GM12878 (cell line): ENCODE results near the gene CD164. TPM values are rescaled to one million over a fixed set of nuclear protein-coding genes. Genes with fewer than 3 reads are reported as not detected.

Source experiments
- ATAC-seq: fragments of 200-7000 bp; cut with Tn5 transposase; 3 replicates; pipeline ENCODE4 v1.9.1; 2020; ENCODE audit warnings: mild to moderate bottlenecking, moderate library complexity
- BruUV-seq: library from RNA; stranded (reverse); fragments of 400-500 nt; replicated peaks from 2 replicates; lab custom pipeline; 2021; lab: Mats Ljungman, UMichigan
- CTCF ChIA-PET: fragments of 300-600 bp; sonication (Branson Sonifier 250); formaldehyde crosslinking; extraction: SDS; loops from one replicate; lab custom pipeline; 2021; ENCODE audit warnings: inconsistent platforms; lab: Yijun Ruan, JAX
- POLR2A ChIA-PET: fragments of 350-600 bp; formaldehyde crosslinking; extraction: SDS; loops from one replicate; lab custom pipeline; 2021; ENCODE audit warnings: inconsistent platforms; lab: Charles Lee
- RAD21 ChIA-PET: fragments of 300-600 bp; sonication (Branson Sonifier 250); formaldehyde crosslinking; loops from one replicate; lab custom pipeline; 2023; ENCODE audit warnings: antibody characterized with exemption; ENCODE audit not compliant: unreplicated experiment; lab: Charles Lee
- SMC1A ChIA-PET: fragments of 300-600 bp; sonication (Branson Sonifier 250); formaldehyde crosslinking; loops from one replicate; lab custom pipeline; 2023; ENCODE audit not compliant: unreplicated experiment, uncharacterized antibody; lab: Charles Lee
- DNase-seq: peaks from one replicate; pipeline ENCODE4 v3.0.0-alpha.2; 2011; ENCODE audit warnings: low read depth, low spot score
- FAIRE-seq: peaks from 3 replicates; lab custom pipeline; 2011; peaks lifted over from hg19 to GRCh38; lab: Jason Lieb, UNC
- H2AFZ ChIP-seq: 2 replicates; pipeline ENCODE4 v1.6.0; 2011; ENCODE audit warnings: low read depth, low read length, control low read depth; ENCODE audit not compliant: control insufficient read depth
- H3K27ac ChIP-seq: 2 replicates; pipeline ENCODE4 v1.5.1; 2011; ENCODE audit warnings: control low read depth; ENCODE audit not compliant: control insufficient read depth, insufficient read depth
- H3K27me3 ChIP-seq, 2 experiments: replicated peaks in 1 of 2; 2 replicates each; pipeline versions ENCODE4 v1.6.0 to v1.6.1; 2011; ENCODE audit warnings: low read length in 1 of 2; ENCODE audit not compliant: control insufficient read depth in 2 of 2, insufficient read depth in 2 of 2
- H3K36me3 ChIP-seq, 2 experiments: 2 replicates each; pipeline ENCODE4 v1.5.1; 2011; ENCODE audit warnings: low read length in 1 of 2; ENCODE audit not compliant: control insufficient read depth in 2 of 2, insufficient read depth in 2 of 2
- H3K4me1 ChIP-seq: 2 replicates; pipeline ENCODE4 v1.6.1; 2011; ENCODE audit warnings: mild to moderate bottlenecking, low read length, moderate library complexity, mixed read lengths; ENCODE audit not compliant: control insufficient read depth, insufficient read depth
- H3K4me2 ChIP-seq: 2 replicates; pipeline ENCODE4 v1.6.0; 2011; ENCODE audit warnings: control low read depth; ENCODE audit not compliant: control insufficient read depth, insufficient read depth
- H3K4me3 ChIP-seq: fragments of 200-600 bp; sonication (generic); 2 replicates; pipeline ENCODE4 v1.5.1; 2016
- H3K79me2 ChIP-seq: 2 replicates; pipeline ENCODE4 v1.6.0; 2011; ENCODE audit warnings: low read length; ENCODE audit not compliant: control insufficient read depth, insufficient read depth
- H3K9ac ChIP-seq: 2 replicates; pipeline ENCODE4 v1.8.0; 2011; ENCODE audit warnings: low read length, control low read depth, mixed read lengths; ENCODE audit not compliant: control insufficient read depth, insufficient read depth
- H3K9me3 ChIP-seq: replicated peaks from 3 replicates; pipeline ENCODE4 v1.5.1; 2011; ENCODE audit warnings: mild to moderate bottlenecking, low read length; ENCODE audit not compliant: control insufficient read depth, insufficient read depth
- H4K20me1 ChIP-seq: 2 replicates; pipeline ENCODE4 v1.6.0; 2011; ENCODE audit not compliant: control insufficient read depth, insufficient read depth
- GABPA ChIP-seq: IDR thresholded peaks from 2 replicates; pipeline ENCODE4 v1.6.1; 2014; ENCODE audit warnings: antibody characterized with exemption, low read depth, mild to moderate bottlenecking, inconsistent platforms
- NFIC ChIP-seq: IDR thresholded peaks from 2 replicates; pipeline ENCODE4 v1.6.1; 2012; ENCODE audit warnings: low read depth, mild to moderate bottlenecking, inconsistent platforms, low read length, moderate library complexity
- NR2F1 ChIP-seq: fragments of 450-650 bp; conservative IDR thresholded peaks from 2 replicates; pipeline ENCODE4 v1.6.1; 2017; ENCODE audit warnings: mild to moderate bottlenecking
- PML ChIP-seq: IDR thresholded peaks from 2 replicates; pipeline ENCODE4 v1.6.1; 2012; ENCODE audit warnings: low read length, inconsistent platforms
- POU2F2 ChIP-seq: IDR thresholded peaks from 3 replicates; pipeline ENCODE4 v1.6.1; 2011; ENCODE audit warnings: low read depth, mild to moderate bottlenecking, low read length, borderline replicate concordance
- RB1 ChIP-seq: fragments of 450-650 bp; formaldehyde crosslinking; IDR thresholded peaks from 2 replicates; pipeline ENCODE4 v1.6.1; 2017; ENCODE audit warnings: mild to moderate bottlenecking, borderline replicate concordance
- RFX5 ChIP-seq: IDR thresholded peaks from 2 replicates; pipeline ENCODE4 v1.6.1; 2011; ENCODE audit warnings: low read depth, low read length, improper control_type of control experiment
- SIN3A ChIP-seq: IDR thresholded peaks from 2 replicates; pipeline ENCODE4 v1.6.1; 2012; ENCODE audit warnings: low read depth, low read length, improper control_type of control experiment
- WRNIP1 ChIP-seq: IDR thresholded peaks from 2 replicates; pipeline ENCODE4 v1.6.1; 2011; ENCODE audit warnings: low read depth, low read length, improper control_type of control experiment, borderline replicate concordance
- YBX1 ChIP-seq: fragments of 450-650 bp; IDR thresholded peaks from 2 replicates; pipeline ENCODE4 v1.6.1; 2016; ENCODE audit warnings: antibody characterized with exemption
- ZSCAN29 ChIP-seq: fragments of 450-650 bp; IDR thresholded peaks from 2 replicates; pipeline ENCODE4 v1.6.1; 2017; ENCODE audit warnings: mild to moderate bottlenecking, moderate library complexity
- WGBS: methylation state at CpG from one replicate; pipeline ENCODE4 v1.1.6; 2016; ENCODE audit warnings: low lambda C conversion rate; ENCODE audit not compliant: insufficient replicate concordance, insufficient coverage; ENCODE audit errors: missing lambda C conversion rate; 5-methylcytosine and 5-hydroxymethylcytosine counted together
- in situ Hi-C: fragments of 300-500 bp; cut with MboI; formaldehyde crosslinking; loops from 9 replicates; pipeline ENCODE4 v1.14.3; 2018; ENCODE audit warnings: mixed read lengths
- intact Hi-C: fragments of 100-400 bp; cut with micrococcal nuclease; formaldehyde crosslinking; loops from one replicate; pipeline ENCODE4 v1.14.2; 2022; ENCODE audit not compliant: unreplicated experiment
- polyA plus RNA-seq, 11 experiments: library from polyadenylated mRNA; depleted of rRNA in 4 of 11; unstranded in 6 of 11; stranded (reverse) in 5 of 11; fragments of >200 nt; fragmentation: Nextera tagmentation in 4 of 11; fragmentation: Illumina TruSeq in 1 of 11; extraction: Ambion mirVana in 4 of 11; extraction: Trizol in 1 of 11; gene quantifications; 1 replicate in 1 of 11; 2 replicates in 10 of 11; pipeline versions ENCODE4 v1.2.1 to v1.2.3, GENCODE V29; 2011 to 2016; ENCODE audit warnings: inconsistent platforms in 2 of 11, missing spikeins in 2 of 11, low read depth in 1 of 11
- total RNA-seq, 4 experiments: library from RNA; depleted of rRNA in 3 of 4; stranded (reverse); fragments of >200 nt in 3 of 4; fragmentation: Illumina TruSeq in 1 of 4; extraction: Trizol in 1 of 4; gene quantifications; 2 replicates each; pipeline versions ENCODE4 v1.2.1 to v1.2.3, GENCODE V29; 2013 to 2021
- TF ChIP-seq, protein P1 (sequence below): fragments of 450-650 bp; conservative IDR thresholded peaks from 2 replicates; pipeline ENCODE4 v1.6.1; 2017; ENCODE audit warnings: mild to moderate bottlenecking, moderate library complexity
- TF ChIP-seq, protein P2 (sequence below): fragments of 450-650 bp; IDR thresholded peaks from 2 replicates; pipeline ENCODE4 v1.6.1; 2016; ENCODE audit warnings: mild to moderate bottlenecking
- TF ChIP-seq, protein P3 (sequence below): fragments of 150-350 bp; IDR thresholded peaks from 2 replicates; pipeline ENCODE4 v1.6.1; 2016; ENCODE audit warnings: low read depth, low read length
- TF ChIP-seq, protein P4 (sequence below): IDR thresholded peaks from 2 replicates; pipeline ENCODE4 v1.6.1; 2012; ENCODE audit warnings: low read depth, low read length, improper control_type of control experiment
- TF ChIP-seq, protein P5 (sequence below): IDR thresholded peaks from 2 replicates; pipeline ENCODE4 v1.6.1; 2012; ENCODE audit warnings: low read depth, low read length, improper control_type of control experiment

CD164 gene
- total and polyA plus RNA-seq, 10 of the 15 experiments (the other 5 are each of a cell fraction or from before 2014, with no cell fraction given): 145 to 447 (median 211) TPM

DNA sequence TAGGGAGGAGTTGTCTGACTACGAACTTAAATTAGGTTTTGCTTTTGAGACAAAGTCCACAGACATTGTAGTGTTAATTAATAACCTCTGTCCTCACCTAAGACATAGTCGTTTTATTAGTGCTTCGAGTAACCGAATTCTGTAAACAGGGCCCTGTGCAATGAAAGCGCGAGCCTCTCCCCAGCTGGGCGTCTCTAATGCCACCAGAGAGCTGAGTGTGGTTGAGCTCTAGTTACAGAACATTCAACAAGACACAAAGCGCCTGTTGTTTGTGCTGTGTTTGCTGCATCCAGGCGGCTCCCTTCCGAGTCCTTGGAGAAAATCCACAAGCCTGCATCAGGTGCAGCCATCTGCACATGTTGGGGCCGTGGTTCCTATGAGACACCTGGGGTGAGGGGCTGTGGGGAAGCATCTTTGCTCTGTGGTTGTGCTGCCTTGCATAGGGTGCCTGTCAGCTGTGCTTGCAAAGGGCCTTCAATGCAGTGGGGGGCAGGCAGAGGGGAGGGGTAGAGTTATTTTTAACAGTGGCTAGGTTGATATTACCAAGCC is 63.9 kb downstream of the CD164 start:
- RAD21 ChIA-PET: no interaction called here
- no peaks in the 10 kb centered on the region for H3K36me3 ChIP-seq
- FAIRE-seq: no peak
- no peaks in the 10 kb centered on the region for H3K9me3 ChIP-seq
- 56% methylated on average over 11 of the region's 11 CpGs for WGBS
- SMC1A ChIA-PET: interaction anchor here (0.6 kb wide), 1 partner anchor 133 kb away, joined by 3 read pairs; no protein-coding TSS in a partner anchor
- H3K9ac ChIP-seq: no peak overlapping the region
- in situ Hi-C loops: no loop called here
- no peak for DNase-seq
- intact Hi-C loops: no loop called here
- TF ChIP-seq, protein P1, sequence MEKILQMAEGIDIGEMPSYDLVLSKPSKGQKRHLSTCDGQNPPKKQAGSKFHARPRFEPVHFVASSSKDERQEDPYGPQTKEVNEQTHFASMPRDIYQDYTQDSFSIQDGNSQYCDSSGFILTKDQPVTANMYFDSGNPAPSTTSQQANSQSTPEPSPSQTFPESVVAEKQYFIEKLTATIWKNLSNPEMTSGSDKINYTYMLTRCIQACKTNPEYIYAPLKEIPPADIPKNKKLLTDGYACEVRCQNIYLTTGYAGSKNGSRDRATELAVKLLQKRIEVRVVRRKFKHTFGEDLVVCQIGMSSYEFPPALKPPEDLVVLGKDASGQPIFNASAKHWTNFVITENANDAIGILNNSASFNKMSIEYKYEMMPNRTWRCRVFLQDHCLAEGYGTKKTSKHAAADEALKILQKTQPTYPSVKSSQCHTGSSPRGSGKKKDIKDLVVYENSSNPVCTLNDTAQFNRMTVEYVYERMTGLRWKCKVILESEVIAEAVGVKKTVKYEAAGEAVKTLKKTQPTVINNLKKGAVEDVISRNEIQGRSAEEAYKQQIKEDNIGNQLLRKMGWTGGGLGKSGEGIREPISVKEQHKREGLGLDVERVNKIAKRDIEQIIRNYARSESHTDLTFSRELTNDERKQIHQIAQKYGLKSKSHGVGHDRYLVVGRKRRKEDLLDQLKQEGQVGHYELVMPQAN: no peak
- TF ChIP-seq, protein P2, sequence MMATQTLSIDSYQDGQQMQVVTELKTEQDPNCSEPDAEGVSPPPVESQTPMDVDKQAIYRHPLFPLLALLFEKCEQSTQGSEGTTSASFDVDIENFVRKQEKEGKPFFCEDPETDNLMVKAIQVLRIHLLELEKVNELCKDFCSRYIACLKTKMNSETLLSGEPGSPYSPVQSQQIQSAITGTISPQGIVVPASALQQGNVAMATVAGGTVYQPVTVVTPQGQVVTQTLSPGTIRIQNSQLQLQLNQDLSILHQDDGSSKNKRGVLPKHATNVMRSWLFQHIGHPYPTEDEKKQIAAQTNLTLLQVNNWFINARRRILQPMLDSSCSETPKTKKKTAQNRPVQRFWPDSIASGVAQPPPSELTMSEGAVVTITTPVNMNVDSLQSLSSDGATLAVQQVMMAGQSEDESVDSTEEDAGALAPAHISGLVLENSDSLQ: no peak
- TF ChIP-seq, protein P3, sequence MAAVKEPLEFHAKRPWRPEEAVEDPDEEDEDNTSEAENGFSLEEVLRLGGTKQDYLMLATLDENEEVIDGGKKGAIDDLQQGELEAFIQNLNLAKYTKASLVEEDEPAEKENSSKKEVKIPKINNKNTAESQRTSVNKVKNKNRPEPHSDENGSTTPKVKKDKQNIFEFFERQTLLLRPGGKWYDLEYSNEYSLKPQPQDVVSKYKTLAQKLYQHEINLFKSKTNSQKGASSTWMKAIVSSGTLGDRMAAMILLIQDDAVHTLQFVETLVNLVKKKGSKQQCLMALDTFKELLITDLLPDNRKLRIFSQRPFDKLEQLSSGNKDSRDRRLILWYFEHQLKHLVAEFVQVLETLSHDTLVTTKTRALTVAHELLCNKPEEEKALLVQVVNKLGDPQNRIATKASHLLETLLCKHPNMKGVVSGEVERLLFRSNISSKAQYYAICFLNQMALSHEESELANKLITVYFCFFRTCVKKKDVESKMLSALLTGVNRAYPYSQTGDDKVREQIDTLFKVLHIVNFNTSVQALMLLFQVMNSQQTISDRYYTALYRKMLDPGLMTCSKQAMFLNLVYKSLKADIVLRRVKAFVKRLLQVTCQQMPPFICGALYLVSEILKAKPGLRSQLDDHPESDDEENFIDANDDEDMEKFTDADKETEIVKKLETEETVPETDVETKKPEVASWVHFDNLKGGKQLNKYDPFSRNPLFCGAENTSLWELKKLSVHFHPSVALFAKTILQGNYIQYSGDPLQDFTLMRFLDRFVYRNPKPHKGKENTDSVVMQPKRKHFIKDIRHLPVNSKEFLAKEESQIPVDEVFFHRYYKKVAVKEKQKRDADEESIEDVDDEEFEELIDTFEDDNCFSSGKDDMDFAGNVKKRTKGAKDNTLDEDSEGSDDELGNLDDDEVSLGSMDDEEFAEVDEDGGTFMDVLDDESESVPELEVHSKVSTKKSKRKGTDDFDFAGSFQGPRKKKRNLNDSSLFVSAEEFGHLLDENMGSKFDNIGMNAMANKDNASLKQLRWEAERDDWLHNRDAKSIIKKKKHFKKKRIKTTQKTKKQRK: no peak
- TF ChIP-seq WRNIP1: no peak
- TF ChIP-seq, protein P4, sequence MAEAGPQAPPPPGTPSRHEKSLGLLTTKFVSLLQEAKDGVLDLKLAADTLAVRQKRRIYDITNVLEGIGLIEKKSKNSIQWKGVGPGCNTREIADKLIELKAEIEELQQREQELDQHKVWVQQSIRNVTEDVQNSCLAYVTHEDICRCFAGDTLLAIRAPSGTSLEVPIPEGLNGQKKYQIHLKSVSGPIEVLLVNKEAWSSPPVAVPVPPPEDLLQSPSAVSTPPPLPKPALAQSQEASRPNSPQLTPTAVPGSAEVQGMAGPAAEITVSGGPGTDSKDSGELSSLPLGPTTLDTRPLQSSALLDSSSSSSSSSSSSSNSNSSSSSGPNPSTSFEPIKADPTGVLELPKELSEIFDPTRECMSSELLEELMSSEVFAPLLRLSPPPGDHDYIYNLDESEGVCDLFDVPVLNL: no peak
- no peak for TF ChIP-seq SIN3A
- TF ChIP-seq PML: no peak
- no peak for TF ChIP-seq YBX1
- no peak for TF ChIP-seq POU2F2
- no peak for TF ChIP-seq NR2F1
- TF ChIP-seq, protein P5, sequence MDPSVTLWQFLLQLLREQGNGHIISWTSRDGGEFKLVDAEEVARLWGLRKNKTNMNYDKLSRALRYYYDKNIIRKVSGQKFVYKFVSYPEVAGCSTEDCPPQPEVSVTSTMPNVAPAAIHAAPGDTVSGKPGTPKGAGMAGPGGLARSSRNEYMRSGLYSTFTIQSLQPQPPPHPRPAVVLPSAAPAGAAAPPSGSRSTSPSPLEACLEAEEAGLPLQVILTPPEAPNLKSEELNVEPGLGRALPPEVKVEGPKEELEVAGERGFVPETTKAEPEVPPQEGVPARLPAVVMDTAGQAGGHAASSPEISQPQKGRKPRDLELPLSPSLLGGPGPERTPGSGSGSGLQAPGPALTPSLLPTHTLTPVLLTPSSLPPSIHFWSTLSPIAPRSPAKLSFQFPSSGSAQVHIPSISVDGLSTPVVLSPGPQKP: no peak
- TF ChIP-seq RFX5: no peak
- TF ChIP-seq NFIC: no peak
- no peak for TF ChIP-seq RB1
- TF ChIP-seq ZSCAN29: no peak
- TF ChIP-seq GABPA: no peak
- TF ChIP-seq, all 136 proteins: peak for 0
- no peaks in the 10 kb centered on the region for H3K79me2 ChIP-seq
- H3K27ac ChIP-seq: no peak overlapping the region
- CTCF ChIA-PET: no interaction called here
- H4K20me1 ChIP-seq: no peaks in the 10 kb centered on the region
- H3K4me2 ChIP-seq: no peak overlapping the region
- H3K4me3 ChIP-seq: no peak overlapping the region
- no TSS peak for BruUV-seq
- H2AFZ ChIP-seq: no peak overlapping the region
- POLR2A ChIA-PET: no interaction called here
- peaks cover 7% of the 10 kb centered on the region for H3K4me1 ChIP-seq
- 0 out of 4 replicates have a peak, but pooled peaks cover 0 to 5% of the 10 kb centered on the region in 2 experiments for H3K27me3 ChIP-seq
- ATAC-seq: no peak
